GM10248 (cell line): ENCODE measurements around the gene TMEM107.
"Not testable (repeated sequence)": the region's sequence is repeated elsewhere in the genome, so short reads cannot be mapped to it uniquely, and the experiment has no call there.

ENCODE experiments used
- CTCF ChIA-PET: fragments of 300-600 bp; sonication (Branson Sonifier 250); formaldehyde crosslinking; extraction: SDS; loops from one replicate; lab custom pipeline; 2021; ENCODE audit warnings: antibody characterized with exemption; lab: Yijun Ruan, JAX
- POLR2A ChIA-PET: fragments of 350-650 bp; sonication (Branson Sonifier 250); formaldehyde crosslinking; extraction: SDS; loops from one replicate; lab custom pipeline; 2020; ENCODE audit warnings: antibody characterized with exemption; lab: Yijun Ruan, JAX
- DNase-seq: peaks from one replicate; pipeline ENCODE4 v3.0.0; 2012; ENCODE audit errors: extremely low spot score
- CTCF ChIP-seq: IDR thresholded peaks from 2 replicates; pipeline ENCODE4 v1.5.1; 2012; ENCODE audit warnings: mild to moderate bottlenecking, low read depth; ENCODE audit errors: extremely low read depth, missing control alignments, control extremely low read depth

Gene TMEM107

GRCh38 chr17:8173056-8173870 lies 2.9 kb downstream of the TMEM107 start:
- CTCF ChIA-PET: interaction anchor here (0.9 to 1.7 kb wide), 5 partner anchors 12 to 54 kb away, joined by 3 to 7 read pairs (median 3); no protein-coding TSS in a partner anchor
- peak; percentile 82 for DNase-seq
- POLR2A ChIA-PET: interaction anchor here (0.5 to 3.1 kb wide), 30 partner anchors 10 to 589 kb away, joined by 3 to 89 read pairs (median 6); partner anchors contain the start of genes AURKB, BORCS6, CTC1 and HES7
- no peak for TF ChIP-seq CTCF

- CTCF ChIA-PET: interaction anchor here (1.0 to 1.2 kb wide), 3 partner anchors 9 to 48 kb away, joined by 3 to 5 read pairs (median 5); no protein-coding TSS in a partner anchor
- POLR2A ChIA-PET, DNase-seq: not testable (repeated sequence)
These were observed 6.0 kb downstream of the TMEM107 start for GRCh38 chr17:8170186-8170585.

GRCh38 chr17:8167526-8167925 lies 8.7 kb downstream of the TMEM107 start:
- TF ChIP-seq CTCF: no peak
- CTCF ChIA-PET: interaction anchor here (1.0 to 2.2 kb wide), 4 partner anchors 9 to 48 kb away, joined by 4 to 15 read pairs (median 5); no protein-coding TSS in a partner anchor
- no peak for DNase-seq
- POLR2A ChIA-PET: interaction anchor here (1.6 kb wide), 1 partner anchor 27 kb away, joined by 5 read pairs; no protein-coding TSS in a partner anchor

GRCh38 chr17:8166731-8167130 lies 9.4 kb downstream of the TMEM107 start:
- ChIA-PET CTCF (interaction anchor here (1.9 to 2.2 kb wide), 2 partner anchors 9 to 48 kb away, joined by 6 to 15 read pairs; no protein-coding TSS in a partner anchor), POLR2A (interaction anchor here (1.6 kb wide), 1 partner anchor 26 kb away, joined by 5 read pairs; no protein-coding TSS in a partner anchor)
- DNase-seq: no peak
- TF ChIP-seq CTCF: no peak

- POLR2A ChIA-PET: interaction anchor here (2.2 kb wide), 1 partner anchor 8 kb away, joined by 16 read pairs; no protein-coding TSS in a partner anchor
- DNase-seq: no peak
- no peak for TF ChIP-seq CTCF
- CTCF ChIA-PET: no interaction called here
These were observed 11.4 kb downstream of the TMEM107 start for GRCh38 chr17:8164815-8165131.

- CTCF ChIA-PET: interaction anchor here (1.1 kb wide), 1 partner anchor 90 kb away, joined by 3 read pairs; no protein-coding TSS in a partner anchor
These were observed 12.0 kb downstream of the TMEM107 start for GRCh38 chr17:8163978-8164814.

More at GRCh38 chr17:8163978-8164814, 12.0 kb downstream of the TMEM107 start:
- no peak for TF ChIP-seq CTCF
- DNase-seq: peak; percentile 48
- POLR2A ChIA-PET: interaction anchor here (0.5 to 2.2 kb wide), 2 partner anchors 9 to 213 kb away, joined by 3 to 16 read pairs; partner anchors contain the start of gene KRABD2
